Right lobe of liver (tissue), 4 donors: ENCODE measurements around the gene C1orf105.

Source experiments
- POLR2A ChIP-seq: fragments of 450-650 bp; IDR thresholded peaks from one replicate; pipeline ENCODE4 v1.6.1; 2017; ENCODE audit warnings: antibody characterized with exemption, mild to moderate bottlenecking
- TF ChIP-seq, protein P1 (sequence below), 4 donors: fragments of 200-600 bp in 3 of 4; fragments of 450-650 bp in 1 of 4; IDR thresholded peaks; one replicate each; pipeline versions ENCODE4 v1.5.1 to v1.8.0; 2016 to 2022; ENCODE audit warnings: antibody characterized with exemption in 4 of 4, mild to moderate bottlenecking in 2 of 4
- donor health status: DM: no; HTN: no; CAD: no.
- donor health status: DM: no; HTN: no; CAD: no.
- donor health status: DM: no; HTN: yes; CAD: no.

DNA sequence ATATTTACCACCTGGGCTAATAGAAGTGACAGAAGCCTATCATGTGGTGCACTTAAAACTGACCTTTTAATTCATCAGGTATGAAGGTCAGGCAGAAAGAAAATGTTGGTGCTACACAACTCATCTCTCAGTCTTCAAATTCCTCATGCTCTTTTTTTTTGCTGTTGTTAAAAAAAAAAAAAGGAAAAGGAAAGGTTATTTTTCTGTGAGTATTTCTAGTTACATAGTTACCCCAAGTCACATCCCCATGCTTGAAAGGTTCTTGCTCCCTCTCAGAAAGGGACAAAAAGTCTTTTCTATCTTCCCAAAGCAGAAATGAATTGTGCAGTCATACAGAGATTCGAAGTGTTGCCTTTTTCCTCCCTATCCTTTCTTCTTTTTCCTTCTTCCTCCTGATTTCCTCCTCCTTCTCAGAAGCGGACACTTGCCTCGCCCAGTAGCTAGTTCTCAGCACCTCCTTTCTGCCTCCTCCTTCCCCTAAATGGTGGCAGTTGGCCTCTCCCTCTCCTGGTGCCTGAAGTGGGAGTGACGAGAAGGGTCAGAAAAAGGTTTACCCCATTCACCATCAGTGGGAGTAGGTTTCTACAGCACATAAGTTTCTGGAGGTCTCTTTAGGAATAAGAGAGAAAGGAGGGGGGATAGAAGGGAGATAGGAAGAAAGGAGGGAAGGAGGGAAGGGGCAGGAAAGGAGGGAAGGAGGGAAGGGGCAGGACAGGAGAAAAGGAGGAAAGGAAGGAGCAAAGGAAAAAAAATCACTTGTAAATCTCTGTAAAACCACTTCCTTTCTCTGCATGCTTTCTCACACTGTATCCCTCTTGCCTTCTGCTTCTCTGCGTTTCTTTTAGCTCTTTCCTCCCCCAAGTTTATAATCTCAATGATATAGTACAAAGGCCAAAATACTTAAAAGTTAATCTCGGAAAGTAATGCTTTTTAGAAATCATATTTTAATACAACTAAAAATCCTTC lies 20.4 kb upstream of the C1orf105 start:
- TF ChIP-seq, protein P1, sequence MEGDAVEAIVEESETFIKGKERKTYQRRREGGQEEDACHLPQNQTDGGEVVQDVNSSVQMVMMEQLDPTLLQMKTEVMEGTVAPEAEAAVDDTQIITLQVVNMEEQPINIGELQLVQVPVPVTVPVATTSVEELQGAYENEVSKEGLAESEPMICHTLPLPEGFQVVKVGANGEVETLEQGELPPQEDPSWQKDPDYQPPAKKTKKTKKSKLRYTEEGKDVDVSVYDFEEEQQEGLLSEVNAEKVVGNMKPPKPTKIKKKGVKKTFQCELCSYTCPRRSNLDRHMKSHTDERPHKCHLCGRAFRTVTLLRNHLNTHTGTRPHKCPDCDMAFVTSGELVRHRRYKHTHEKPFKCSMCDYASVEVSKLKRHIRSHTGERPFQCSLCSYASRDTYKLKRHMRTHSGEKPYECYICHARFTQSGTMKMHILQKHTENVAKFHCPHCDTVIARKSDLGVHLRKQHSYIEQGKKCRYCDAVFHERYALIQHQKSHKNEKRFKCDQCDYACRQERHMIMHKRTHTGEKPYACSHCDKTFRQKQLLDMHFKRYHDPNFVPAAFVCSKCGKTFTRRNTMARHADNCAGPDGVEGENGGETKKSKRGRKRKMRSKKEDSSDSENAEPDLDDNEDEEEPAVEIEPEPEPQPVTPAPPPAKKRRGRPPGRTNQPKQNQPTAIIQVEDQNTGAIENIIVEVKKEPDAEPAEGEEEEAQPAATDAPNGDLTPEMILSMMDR (IDR thresholded peaks at IDR 0.05) = no peak
- no peak for TF ChIP-seq POLR2A
